ENCODE data around the gene CLCA2. TPM values are rescaled to one million over a fixed set of nuclear protein-coding genes. Genes with fewer than 3 reads are reported as not detected.

Gene CLCA2
- polyA plus RNA-seq, 1 donor (not counting 4 experiments of a cell fraction or from before 2014, with no cell fraction given) = 407 TPM

DNA sequence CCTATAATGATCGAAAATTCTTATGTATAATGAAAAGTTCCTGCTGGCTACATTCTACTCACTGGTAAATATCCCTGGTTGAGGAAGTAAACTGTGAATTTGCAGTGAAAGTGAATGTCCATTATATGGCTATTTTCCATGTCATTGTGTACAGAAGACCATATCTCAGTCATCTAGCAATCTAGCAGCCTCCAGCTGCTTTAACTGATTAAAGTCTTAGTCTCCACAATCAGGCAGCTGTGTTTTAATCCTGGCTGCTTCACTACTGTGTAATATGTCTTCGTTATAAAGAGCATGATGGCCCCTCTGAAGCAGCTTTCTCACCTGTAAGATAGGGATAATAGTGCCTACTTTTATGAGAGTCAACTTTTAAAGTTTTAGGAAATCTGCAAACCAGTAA, 11.4 kb downstream of the CLCA2 start:
- Histone ChIP-seq H4K20me1 (ENCODE audit: control insufficient read depth, extremely low read depth, insufficient read depth, low read length) (no peaks in the 10 kb centered on the region), H3K4me2 (ENCODE audit: control insufficient read depth, extremely low read depth, insufficient read depth, low read depth, low read length) (no peak overlapping the region), H3K79me2 (ENCODE audit: control insufficient read depth, insufficient read depth, low read length) (peaks cover 5% of the 10 kb centered on the region), H2AFZ (ENCODE audit: control insufficient read depth, low read length) (no peak overlapping the region), H3K4me3 (ENCODE audit: control insufficient read depth in 2 of 3, extremely low read depth in 1 of 3, insufficient read depth in 2 of 3, low read depth in 1 of 3, low read length in 3 of 3) (no peak overlapping the region), H3K36me3 (ENCODE audit: control insufficient read depth in 2 of 2, extremely low read depth in 1 of 2, insufficient read depth in 2 of 2, low read length in 2 of 2) (peaks cover 25 to 27% of the 10 kb centered on the region in 2 experiments), H3K27me3 (ENCODE audit: control insufficient read depth, extremely low read depth, insufficient read depth, low read length) (no peaks in the 10 kb centered on the region), H3K4me1 (ENCODE audit: control insufficient read depth, extremely low read depth, insufficient read depth, low read length) (peaks cover 12% of the 10 kb centered on the region), H3K9ac (ENCODE audit: control insufficient read depth, extremely low read depth, insufficient read depth, low read length) (no peak overlapping the region), H3K9me1 (ENCODE audit: control insufficient read depth, extremely low read depth, insufficient read depth, low read length) (no peaks in the 10 kb centered on the region), H3K9me3 (ENCODE audit: control insufficient read depth, low read depth, low read length) (no peaks in the 10 kb centered on the region), H3K27ac (ENCODE audit: control insufficient read depth, insufficient read depth, low read length) (no peak overlapping the region)
- dilution Hi-C loops (cut with MboI; ENCODE audit: extremely low pct_ligation_motif_present, low sequenced_read_pairs) = no loop called here
- TF ChIP-seq EZH2 (IDR thresholded peaks at IDR 0.05; ENCODE audit: low read length) = no peak
- TF ChIP-seq, protein P1, sequence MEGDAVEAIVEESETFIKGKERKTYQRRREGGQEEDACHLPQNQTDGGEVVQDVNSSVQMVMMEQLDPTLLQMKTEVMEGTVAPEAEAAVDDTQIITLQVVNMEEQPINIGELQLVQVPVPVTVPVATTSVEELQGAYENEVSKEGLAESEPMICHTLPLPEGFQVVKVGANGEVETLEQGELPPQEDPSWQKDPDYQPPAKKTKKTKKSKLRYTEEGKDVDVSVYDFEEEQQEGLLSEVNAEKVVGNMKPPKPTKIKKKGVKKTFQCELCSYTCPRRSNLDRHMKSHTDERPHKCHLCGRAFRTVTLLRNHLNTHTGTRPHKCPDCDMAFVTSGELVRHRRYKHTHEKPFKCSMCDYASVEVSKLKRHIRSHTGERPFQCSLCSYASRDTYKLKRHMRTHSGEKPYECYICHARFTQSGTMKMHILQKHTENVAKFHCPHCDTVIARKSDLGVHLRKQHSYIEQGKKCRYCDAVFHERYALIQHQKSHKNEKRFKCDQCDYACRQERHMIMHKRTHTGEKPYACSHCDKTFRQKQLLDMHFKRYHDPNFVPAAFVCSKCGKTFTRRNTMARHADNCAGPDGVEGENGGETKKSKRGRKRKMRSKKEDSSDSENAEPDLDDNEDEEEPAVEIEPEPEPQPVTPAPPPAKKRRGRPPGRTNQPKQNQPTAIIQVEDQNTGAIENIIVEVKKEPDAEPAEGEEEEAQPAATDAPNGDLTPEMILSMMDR (optimal IDR thresholded peaks at IDR 0.05 in 1 of 3, IDR thresholded peaks at IDR 0.05 in 1 of 3, conservative IDR thresholded peaks at IDR 0.05 in 1 of 3; ENCODE audit: extremely low read depth in 1 of 3, insufficient read depth in 2 of 3, low read length in 3 of 3) = no peak
- DNase-seq (ENCODE audit: low read depth, low spot score) = no peak
- FAIRE-seq = no peak

DNA sequence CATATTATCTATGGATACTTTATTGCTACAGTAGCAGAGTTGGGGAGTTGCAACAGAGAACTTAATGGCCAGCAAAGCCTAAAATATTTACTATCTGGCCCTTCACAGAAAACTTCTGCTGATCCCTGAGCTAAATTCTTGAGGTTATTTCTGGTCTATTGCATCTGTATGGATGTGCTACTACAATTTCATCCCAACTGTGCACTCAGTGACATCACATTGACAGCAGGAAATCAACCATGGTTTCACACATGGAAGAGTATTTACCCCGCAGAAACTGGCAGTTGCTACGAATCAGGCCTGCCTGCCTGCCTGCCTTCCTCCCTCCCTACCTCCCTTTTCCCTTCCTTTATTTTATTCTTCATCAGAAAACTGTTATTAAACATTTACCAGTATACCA, 12.1 kb downstream of the CLCA2 start:
- no peak overlapping the region for H3K4me3 ChIP-seq (ENCODE audit: control insufficient read depth in 2 of 3, extremely low read depth in 1 of 3, insufficient read depth in 2 of 3, low read depth in 1 of 3, low read length in 3 of 3)
- no peaks in the 10 kb centered on the region for H3K9me3 ChIP-seq (ENCODE audit: control insufficient read depth, low read depth, low read length)
- FAIRE-seq (no peak), DNase-seq (ENCODE audit: low read depth, low spot score) (no peak)
- H3K27ac ChIP-seq (ENCODE audit: control insufficient read depth, insufficient read depth, low read length) = no peak overlapping the region
- no peak overlapping the region for H3K4me2 ChIP-seq (ENCODE audit: control insufficient read depth, extremely low read depth, insufficient read depth, low read depth, low read length)
- peaks cover 25 to 27% of the 10 kb centered on the region in 2 experiments for H3K36me3 ChIP-seq (ENCODE audit: control insufficient read depth in 2 of 2, extremely low read depth in 1 of 2, insufficient read depth in 2 of 2, low read length in 2 of 2)
- no peaks in the 10 kb centered on the region for H3K9me1 ChIP-seq (ENCODE audit: control insufficient read depth, extremely low read depth, insufficient read depth, low read length)
- H3K79me2 ChIP-seq (ENCODE audit: control insufficient read depth, insufficient read depth, low read length) = peaks cover 5% of the 10 kb centered on the region
- H3K27me3 ChIP-seq (ENCODE audit: control insufficient read depth, extremely low read depth, insufficient read depth, low read length) = no peaks in the 10 kb centered on the region
- dilution Hi-C loops (cut with MboI; ENCODE audit: extremely low pct_ligation_motif_present, low sequenced_read_pairs) = no loop called here
- H3K4me1 ChIP-seq (ENCODE audit: control insufficient read depth, extremely low read depth, insufficient read depth, low read length) = peaks cover 5% of the 10 kb centered on the region
- H4K20me1 ChIP-seq (ENCODE audit: control insufficient read depth, extremely low read depth, insufficient read depth, low read length) = no peaks in the 10 kb centered on the region
- TF ChIP-seq, protein P1 (optimal IDR thresholded peaks at IDR 0.05 in 1 of 3, IDR thresholded peaks at IDR 0.05 in 1 of 3, conservative IDR thresholded peaks at IDR 0.05 in 1 of 3; ENCODE audit: extremely low read depth in 1 of 3, insufficient read depth in 2 of 3, low read length in 3 of 3) = no peak
- TF ChIP-seq EZH2 (IDR thresholded peaks at IDR 0.05; ENCODE audit: low read length) = no peak
- no peak overlapping the region for H3K9ac ChIP-seq (ENCODE audit: control insufficient read depth, extremely low read depth, insufficient read depth, low read length)
- H2AFZ ChIP-seq (ENCODE audit: control insufficient read depth, low read length) = no peak overlapping the region

All from keratinocyte (primary cell).